Activated CD4-positive, alpha-beta T cell treated with anti-CD3 and anti-CD28 coated beads, Interleukin-2, amount 50 U/mL, for 48 hours (primary cell): ENCODE measurements around the gene IGFBP3.

Source experiments
- DNase-seq, 2 experiments: peaks; one replicate each; pipeline ENCODE4 v3.0.0-alpha.2; 2020

The IGFBP3 gene

DNA sequence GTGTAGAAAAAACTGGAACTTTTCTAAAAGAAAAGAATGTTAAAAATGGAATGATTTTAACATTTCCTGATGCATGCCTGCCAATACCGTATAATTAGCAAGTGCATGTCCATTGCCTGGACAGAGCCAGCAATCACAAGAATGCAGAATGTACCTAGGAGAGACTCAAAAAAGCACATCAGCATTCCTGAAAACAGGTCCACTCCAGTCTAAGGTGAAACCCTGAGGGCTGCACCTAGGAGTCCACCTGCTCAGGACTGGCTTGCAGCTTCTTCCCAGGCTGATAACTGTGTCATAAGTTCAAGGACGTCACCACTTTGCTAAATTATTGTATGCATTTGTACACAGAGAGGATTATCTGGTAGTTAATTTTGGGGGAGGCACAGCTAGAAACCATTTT, 53.6 kb downstream of the IGFBP3 start:
- DNase-seq = no peak

DNA sequence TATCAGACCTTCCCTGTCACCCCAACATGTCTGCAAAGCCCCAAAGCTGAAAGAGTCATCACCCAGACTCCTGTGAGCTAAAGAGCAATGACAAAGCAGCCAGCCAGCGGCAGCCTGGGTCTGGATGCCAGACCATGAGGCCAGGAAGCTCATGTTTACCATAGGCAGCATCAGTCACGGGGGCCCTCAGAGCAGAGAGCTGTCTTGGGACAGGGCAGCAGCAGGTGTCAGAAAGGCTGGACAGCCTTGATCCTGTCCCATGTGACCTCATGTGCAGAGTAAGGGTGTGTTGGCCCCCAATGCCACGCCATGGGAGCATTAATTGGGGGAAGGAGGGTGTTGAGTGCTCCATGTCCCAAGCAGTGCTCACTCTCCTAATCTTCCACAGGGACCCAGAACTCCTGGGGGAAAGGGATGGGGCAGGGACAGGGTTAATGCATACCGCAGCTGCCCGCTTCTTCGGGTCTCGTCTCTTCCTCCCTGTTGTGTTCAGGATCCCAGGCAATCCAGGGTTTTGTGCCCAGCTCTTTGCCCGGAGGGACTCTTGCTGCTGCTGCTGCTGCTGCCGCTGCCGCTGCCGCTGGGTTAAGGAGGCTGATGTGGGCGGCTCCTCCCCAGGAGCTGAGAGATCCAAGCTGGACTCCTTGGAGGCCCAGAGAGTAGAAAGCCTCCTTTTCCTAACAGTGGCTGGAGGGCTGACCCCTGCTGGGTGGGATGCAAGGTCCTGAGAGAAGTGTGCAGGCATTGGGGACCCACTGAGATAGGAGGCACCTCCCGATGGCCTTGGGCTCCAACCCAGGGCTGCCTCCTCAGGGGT, 55.3 kb downstream of the IGFBP3 start:
- no peak for DNase-seq

DNA sequence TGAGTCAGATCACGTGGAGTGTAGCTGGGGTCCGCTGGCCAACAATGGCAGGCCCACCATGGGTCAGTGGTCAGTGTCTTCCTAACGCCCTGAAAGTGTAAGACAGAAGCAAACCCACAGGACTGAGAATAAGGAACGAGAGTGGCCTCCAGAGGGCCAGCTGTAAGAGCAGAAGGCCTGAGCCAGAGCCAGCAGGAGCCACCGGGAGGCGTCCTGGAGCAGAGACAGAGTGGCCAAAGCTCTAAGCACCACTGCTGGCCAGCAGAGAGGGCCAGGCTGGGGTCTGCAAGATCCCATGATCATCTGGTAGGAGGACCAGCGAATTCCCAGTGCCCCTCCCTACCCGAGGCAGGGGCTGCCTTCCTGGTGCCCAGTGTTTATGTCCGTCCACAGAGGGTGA, 57.4 kb downstream of the IGFBP3 start:
- DNase-seq = no peak
